IMR-90 (cell line): ENCODE measurements around the gene LDLRAD4. TPM values are rescaled to one million over a fixed set of nuclear protein-coding genes. Genes with fewer than 3 reads are reported as not detected.

Experiments used
- ATAC-seq: fragments of 200-7000 bp; cut with Tn5 transposase; 2 replicates; pipeline ENCODE4 v1.9.1; 2020; ENCODE audit warnings: low read depth, mild to moderate bottlenecking, moderate library complexity
- BruUV-seq: library from RNA; stranded (reverse); fragments of 400-500 nt; replicated peaks from 2 replicates; lab custom pipeline; 2021; lab: Mats Ljungman, UMichigan
- CTCF ChIA-PET: fragments of 300-600 bp; formaldehyde crosslinking; extraction: SDS; loops from one replicate; lab custom pipeline; 2021; ENCODE audit warnings: antibody characterized with exemption; lab: Yijun Ruan, JAX
- POLR2A ChIA-PET: fragments of 300-600 bp; sonication (Branson Sonifier 250); formaldehyde crosslinking; loops from one replicate; lab custom pipeline; 2022; ENCODE audit warnings: antibody characterized with exemption; ENCODE audit not compliant: unreplicated experiment; lab: Charles Lee
- DNase-seq: peaks from one replicate; pipeline ENCODE4 v3.0.0; 2013
- H2AFZ ChIP-seq: replicated peaks from 2 replicates; pipeline ENCODE3; 2013; ENCODE audit warnings: low read length, mild to moderate bottlenecking; ENCODE audit not compliant: poor library complexity
- H2AK5ac ChIP-seq: 2 replicates; pipeline ENCODE4 v1.6.1; 2013; ENCODE audit warnings: low read depth, low read length, inconsistent platforms
- H2AK9ac ChIP-seq: replicated peaks from 2 replicates; pipeline ENCODE3; 2013; ENCODE audit warnings: mild to moderate bottlenecking, low read depth, low read length, moderate library complexity; ENCODE audit not compliant: poor library complexity
- H2BK120ac ChIP-seq: 2 replicates; pipeline ENCODE4 v1.6.1; 2013; ENCODE audit warnings: low read depth, low read length, inconsistent platforms
- H2BK15ac ChIP-seq: 3 replicates; pipeline ENCODE4 v1.6.1; 2013; ENCODE audit warnings: low read depth, low read length, inconsistent platforms
- H2BK20ac ChIP-seq: 2 replicates; pipeline ENCODE4 v1.6.1; 2013; ENCODE audit warnings: low read depth, mild to moderate bottlenecking, inconsistent platforms, low read length, moderate library complexity
- H2BK5ac ChIP-seq: 2 replicates; pipeline ENCODE4 v1.6.1; 2013; ENCODE audit warnings: mild to moderate bottlenecking, low read depth, low read length, inconsistent platforms; ENCODE audit not compliant: poor library complexity, severe bottlenecking
- H3K14ac ChIP-seq: replicated peaks from 2 replicates; pipeline ENCODE4 v1.6.1; 2013; ENCODE audit warnings: low read depth, low read length, inconsistent platforms
- H3K18ac ChIP-seq: 2 replicates; pipeline ENCODE4 v1.6.1; 2013; ENCODE audit warnings: low read depth, low read length, control low read depth
- H3K23ac ChIP-seq: 2 replicates; pipeline ENCODE4 v1.6.1; 2013; ENCODE audit warnings: low read depth, low read length, inconsistent platforms
- H3K27ac ChIP-seq: 2 replicates; pipeline ENCODE4 v1.5.1; 2013; ENCODE audit warnings: mild to moderate bottlenecking, control low read depth, low read length; ENCODE audit not compliant: insufficient read depth
- H3K27me3 ChIP-seq: 2 replicates; pipeline ENCODE4 v1.6.1; 2013; ENCODE audit warnings: low read length; ENCODE audit not compliant: control insufficient read depth, insufficient read depth
- H3K36me3 ChIP-seq: 2 replicates; pipeline ENCODE4 v1.6.1; 2013; ENCODE audit warnings: low read length, mixed read lengths; ENCODE audit not compliant: control insufficient read depth, insufficient read depth
- H3K4ac ChIP-seq: 2 replicates; pipeline ENCODE4 v1.6.1; 2013; ENCODE audit warnings: low read depth, low read length, inconsistent platforms
- H3K4me1 ChIP-seq: 2 replicates; pipeline ENCODE4 v1.6.1; 2013; ENCODE audit warnings: low read length, mixed read lengths; ENCODE audit not compliant: control insufficient read depth, insufficient read depth
- H3K4me2 ChIP-seq: 2 replicates; pipeline ENCODE4 v1.6.1; 2013; ENCODE audit warnings: low read depth, mild to moderate bottlenecking, control low read depth, low read length, moderate library complexity
- H3K4me3 ChIP-seq: 2 replicates; pipeline ENCODE4 v1.5.1; 2013; ENCODE audit warnings: low read depth, mild to moderate bottlenecking, control low read depth, low read length, moderate library complexity; ENCODE audit not compliant: insufficient read depth
- H3K56ac ChIP-seq: 2 replicates; pipeline ENCODE4 v1.6.1; 2013; ENCODE audit warnings: low read length, inconsistent platforms; ENCODE audit not compliant: insufficient read depth; ENCODE audit errors: extremely low read depth
- H3K79me1 ChIP-seq, 2 experiments: 2 replicates each; pipeline ENCODE4 v1.6.1; 2013; ENCODE audit warnings: low read length in 2 of 2, inconsistent platforms in 1 of 2, low read depth in 1 of 2
- H3K9ac ChIP-seq: 2 replicates; pipeline ENCODE4 v1.6.1; 2013; ENCODE audit warnings: low read depth, low read length, control low read depth
- H3K9me1 ChIP-seq: 2 replicates; pipeline ENCODE4 v1.6.1; 2013; ENCODE audit warnings: low read length, inconsistent platforms; ENCODE audit not compliant: insufficient read depth
- H3K9me3 ChIP-seq: 2 replicates; pipeline ENCODE4 v1.6.1; 2013; ENCODE audit warnings: low read length; ENCODE audit not compliant: control insufficient read depth, insufficient read depth
- H4K20me1 ChIP-seq: 2 replicates; pipeline ENCODE4 v1.6.1; 2013; ENCODE audit warnings: low read length, inconsistent platforms; ENCODE audit not compliant: insufficient read depth
- H4K5ac ChIP-seq: 2 replicates; pipeline ENCODE4 v1.6.1; 2013; ENCODE audit warnings: mild to moderate bottlenecking, low read depth, low read length, control low read depth
- H4K8ac ChIP-seq, 2 experiments: 2 replicates each; pipeline ENCODE4 v1.6.1; 2013; ENCODE audit warnings: low read depth in 2 of 2, low read length in 2 of 2, control low read depth in 1 of 2, inconsistent platforms in 1 of 2
- H4K91ac ChIP-seq: 2 replicates; pipeline ENCODE4 v1.6.1; 2013; ENCODE audit warnings: low read depth, low read length, inconsistent platforms; ENCODE audit not compliant: insufficient read depth
- BHLHE40 ChIP-seq: fragments of 150-350 bp; IDR thresholded peaks from 2 replicates; pipeline ENCODE4 v1.6.1; 2016; ENCODE audit warnings: mild to moderate bottlenecking, low read depth, low read length
- MAZ ChIP-seq: IDR thresholded peaks from 2 replicates; pipeline ENCODE4 v1.6.1; 2012; ENCODE audit warnings: low read depth, mild to moderate bottlenecking, low read length, improper control_type of control experiment, moderate library complexity, borderline replicate concordance
- MXI1 ChIP-seq: IDR thresholded peaks from 2 replicates; pipeline ENCODE4 v1.6.1; 2012; ENCODE audit warnings: low read depth, mild to moderate bottlenecking, low read length, moderate library complexity, borderline replicate concordance
- NFE2L2 ChIP-seq: fragments of 150-350 bp; IDR thresholded peaks from 2 replicates; pipeline ENCODE4 v1.6.1; 2016; ENCODE audit warnings: low read depth, mild to moderate bottlenecking, low read length
- POLR2A ChIP-seq: IDR thresholded peaks from 2 replicates; pipeline ENCODE4 v1.6.1; 2012; ENCODE audit warnings: mild to moderate bottlenecking, low read depth, low read length
- RCOR1 ChIP-seq: IDR thresholded peaks from 2 replicates; pipeline ENCODE4 v1.6.1; 2012; ENCODE audit warnings: mild to moderate bottlenecking, low read length, improper control_type of control experiment; ENCODE audit not compliant: insufficient replicate concordance
- WGBS, 2 experiments: methylation state at CpG; one replicate each; pipeline versions ENCODE4 v1.1.5 to v1.1.7; 2013; ENCODE audit warnings: missing lambda C conversion rate in 2 of 2; ENCODE audit not compliant: insufficient read length in 1 of 2; ENCODE audit errors: extremely low coverage in 2 of 2; 5-methylcytosine and 5-hydroxymethylcytosine counted together
- dilution Hi-C: fragments of 300-500 bp; cut with HindIII; formaldehyde crosslinking; loops from one replicate; pipeline ENCODE4 v1.14.3; 2018; ENCODE audit warnings: low sequenced_read_pairs; ENCODE audit not compliant: unreplicated experiment
- in situ Hi-C: fragments of 300-500 bp; cut with MboI; formaldehyde crosslinking; loops from 3 replicates; pipeline ENCODE4 v1.14.3; 2019; ENCODE audit warnings: low sequenced_read_pairs, inconsistent platforms, mixed read lengths
- intact Hi-C: fragments of 100-400 bp; cut with micrococcal nuclease; formaldehyde crosslinking; loops from 2 replicates; pipeline ENCODE4 v1.10.0; 2022
- polyA plus RNA-seq, 3 experiments: library from polyadenylated mRNA; depleted of rRNA; stranded (reverse); fragments of >200 nt; gene quantifications; 2 replicates each; pipeline ENCODE4 v1.2.3, GENCODE V29; 2012; ENCODE audit warnings: low replicate concordance in 1 of 3
- total RNA-seq: library from RNA; depleted of rRNA; stranded (reverse); fragments of >200 nt; gene quantifications from 2 replicates; pipeline ENCODE4 v1.2.3, GENCODE V29; 2012

Gene LDLRAD4
- total and polyA plus RNA-seq, 2 of the 4 experiments (the other 2 are of a cell fraction) = not detected

DNA sequence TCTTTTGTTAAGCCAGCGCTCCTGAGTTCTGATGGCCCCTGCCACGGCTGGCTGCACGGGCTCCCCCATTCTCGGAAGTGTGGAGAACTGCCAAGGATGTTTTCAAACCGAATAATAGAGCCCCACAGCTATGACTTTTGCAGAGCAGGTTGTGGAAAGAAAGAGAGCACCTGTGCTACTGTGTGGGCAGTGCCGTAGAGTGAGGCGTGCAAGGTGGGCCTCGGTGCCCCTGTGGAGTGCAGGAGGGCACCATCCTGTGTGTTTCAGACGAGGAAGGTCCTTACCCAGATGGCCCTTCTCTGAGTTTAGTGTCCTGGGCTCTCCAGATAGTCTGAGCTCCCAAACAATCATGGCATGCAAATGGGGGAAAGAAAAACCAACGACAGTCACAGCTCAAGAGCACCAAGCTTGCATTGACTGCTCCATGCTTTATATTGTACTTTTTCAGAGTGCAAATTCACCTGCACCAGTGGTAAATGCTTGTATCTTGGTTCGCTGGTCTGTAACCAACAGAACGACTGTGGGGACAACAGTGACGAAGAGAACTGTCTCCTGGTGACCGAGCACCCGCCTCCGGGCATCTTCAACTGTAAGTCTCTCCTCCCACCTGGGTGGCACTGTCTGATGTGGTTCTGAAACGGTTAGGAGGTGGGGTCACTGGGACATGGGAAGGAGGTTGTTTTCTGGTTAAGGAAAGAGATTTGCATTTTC is 219.4 kb downstream of the LDLRAD4 start:
- H4K5ac ChIP-seq = no peak overlapping the region
- H3K9me1 ChIP-seq = no peaks in the 10 kb centered on the region
- TF ChIP-seq MAZ = no peak
- TF ChIP-seq MXI1 = no peak
- TF ChIP-seq BHLHE40 = no peak
- no peak for TF ChIP-seq NFE2L2
- no peak for TF ChIP-seq POLR2A
- TF ChIP-seq RCOR1 = no peak
- WGBS, 2 experiments = 56% methylated on average over 2 of the region's 17 CpGs; no CpG with 5 or more reads in 1 of the 2 experiments
- H3K4me2 ChIP-seq = no peak overlapping the region
- H2AK5ac ChIP-seq = no peak overlapping the region
- H3K9ac ChIP-seq = no peak overlapping the region
- dilution Hi-C loops = no loop called here
- H3K23ac ChIP-seq = no peak overlapping the region
- no peak for DNase-seq
- BruUV-seq = no TSS peak
- H2BK15ac ChIP-seq = no peak overlapping the region
- intact Hi-C loops = no loop called here
- no peak overlapping the region for H2AK9ac ChIP-seq
- H4K91ac ChIP-seq = no peak overlapping the region
- H3K9me3 ChIP-seq = no peaks in the 10 kb centered on the region
- no peak overlapping the region for H2BK5ac ChIP-seq
- peak overlapping the region; percentile 35 for H2AFZ ChIP-seq
- in situ Hi-C loops = no loop called here
- no peaks in the 10 kb centered on the region for H3K79me1 ChIP-seq
- H3K56ac ChIP-seq = no peak overlapping the region
- no peak overlapping the region for H3K4me3 ChIP-seq
- H3K27ac ChIP-seq = no peak overlapping the region
- H3K36me3 ChIP-seq = no peaks in the 10 kb centered on the region
- no peaks in the 10 kb centered on the region for H4K20me1 ChIP-seq
- POLR2A ChIA-PET = no interaction called here
- no peak overlapping the region for H2BK20ac ChIP-seq
- ATAC-seq = no peak
- H2BK120ac ChIP-seq = no peak overlapping the region
- H3K14ac ChIP-seq = no peak overlapping the region
- CTCF ChIA-PET = no interaction called here
- H4K8ac ChIP-seq = no peak overlapping the region
- H3K4me1 ChIP-seq = no peaks in the 10 kb centered on the region
- H3K27me3 ChIP-seq = no peaks in the 10 kb centered on the region; the same call in none of the 2 replicates
- H3K4ac ChIP-seq = no peak overlapping the region
- no peak overlapping the region for H3K18ac ChIP-seq
